Neutrophil (primary cell): ENCODE results near the gene REEP3.

Experiments
- H3K27ac ChIP-seq: fragments of 200-600 bp; sonication (generic); 2 replicates; pipeline ENCODE4 v1.5.1; 2016; ENCODE audit warnings: mild to moderate bottlenecking, moderate library complexity
- H3K27me3 ChIP-seq: fragments of 200-600 bp; sonication (generic); 2 replicates; pipeline ENCODE4 v1.6.0; 2016; ENCODE audit warnings: mild to moderate bottlenecking
- H3K36me3 ChIP-seq: fragments of 200-600 bp; sonication (generic); 2 replicates; pipeline ENCODE4 v1.5.1; 2017
- H3K4me1 ChIP-seq, 2 experiments: fragments of 200-600 bp in 1 of 2; sonication (generic) in 1 of 2; 1 replicate in 1 of 2; 2 replicates in 1 of 2; pipeline versions ENCODE4 v1.5.1 to v1.6.1; 2013 to 2016; ENCODE audit warnings: low read depth in 1 of 2, low read length in 1 of 2, mild to moderate bottlenecking in 1 of 2, moderate library complexity in 1 of 2; ENCODE audit not compliant: control insufficient read depth in 1 of 2, insufficient read depth in 1 of 2
- H3K4me3 ChIP-seq, 2 experiments: fragments of 200-600 bp in 1 of 2; sonication (generic) in 1 of 2; 1 replicate in 1 of 2; 2 replicates in 1 of 2; pipeline ENCODE4 v1.5.1; 2013 to 2016; ENCODE audit warnings: low read depth in 1 of 2, low read length in 1 of 2, mild to moderate bottlenecking in 1 of 2, moderate library complexity in 1 of 2
- H3K9me3 ChIP-seq: fragments of 200-600 bp; sonication (generic); 2 replicates; pipeline ENCODE4 v1.5.1; 2016
- CTCF ChIP-seq: fragments of 200-600 bp; sonication (generic); IDR thresholded peaks from 2 replicates; pipeline ENCODE4 v1.5.1; 2016; ENCODE audit warnings: antibody characterized with exemption

The REEP3 gene

GRCh38 chr10:63673846-63674245, 152.6 kb downstream of the REEP3 start:
- Histone ChIP-seq H3K4me3 (no peak overlapping the region), H3K27me3 (no peaks in the 10 kb centered on the region), H3K4me1 (no peaks in the 10 kb centered on the region), H3K27ac (no peak overlapping the region), H3K36me3 (no peaks in the 10 kb centered on the region), H3K9me3 (no peaks in the 10 kb centered on the region)
- TF ChIP-seq CTCF, result no peak
